ENCODE measurements around the gene SYT3. TPM values are rescaled to one million over a fixed set of nuclear protein-coding genes. Genes with fewer than 3 reads are reported as not detected.

The SYT3 gene
- total RNA-seq, 2 donors from 2014 or later, result 3.0 to 4.4 TPM

DNA sequence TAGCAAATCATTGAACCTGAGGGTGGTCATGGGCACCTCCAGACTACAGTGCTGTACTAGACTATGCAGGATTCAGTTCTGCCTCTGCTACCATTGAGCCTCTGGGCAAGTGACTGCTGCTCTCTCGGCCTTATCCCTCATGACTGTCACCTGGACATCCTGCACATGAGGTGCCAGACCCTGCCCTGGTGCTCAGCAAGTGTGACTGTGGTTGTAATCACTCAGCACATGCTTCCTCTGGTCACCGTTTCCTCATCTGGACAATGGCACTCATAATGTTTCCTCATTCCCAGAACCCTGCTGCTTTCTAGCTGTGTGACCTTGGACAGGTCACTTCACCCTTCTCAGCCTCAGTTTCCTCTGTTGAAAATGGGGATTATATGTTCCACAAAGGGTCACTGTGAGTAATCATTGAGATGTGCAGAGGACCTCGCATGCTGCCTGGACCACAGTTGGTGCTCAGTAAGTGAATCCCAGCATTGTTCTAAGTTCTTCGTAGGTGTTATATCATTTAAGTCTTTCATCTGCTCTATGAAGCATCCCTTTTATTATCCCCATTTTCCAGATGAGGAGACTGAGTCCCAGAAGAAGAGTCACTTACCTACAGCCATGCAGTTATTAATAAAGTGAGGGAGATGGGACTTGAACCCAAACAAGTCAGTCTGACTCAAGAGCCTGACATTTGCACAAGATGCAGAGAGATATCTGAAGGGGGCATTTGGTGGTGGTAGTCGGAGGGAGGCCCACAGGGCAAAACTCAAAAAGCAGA, 3.2 kb downstream of the SYT3 start:
- Histone ChIP-seq H3K36me3 (no peaks in the 10 kb centered on the region), H3K4me3 (no peak overlapping the region), H3K27me3 (replicated peaks; ENCODE audit: insufficient read depth) (no peaks in the 10 kb centered on the region), H3K4me1 (replicated peaks) (peaks cover 4% of the 10 kb centered on the region), H3K27ac (no peak overlapping the region), H3K9me3 (no peaks in the 10 kb centered on the region)
- 77% methylated on average over 5 of the region's 5 CpGs for WGBS
- intact Hi-C loops (cut with DNase I), result no loop called here
- DNase-seq (ENCODE audit: low spot score), result no peak
- TF ChIP-seq POLR2A (IDR thresholded peaks at IDR 0.05), result no peak
- TF ChIP-seq POLR2AphosphoS5 (IDR thresholded peaks at IDR 0.05), result no peak
- TF ChIP-seq, protein P1, sequence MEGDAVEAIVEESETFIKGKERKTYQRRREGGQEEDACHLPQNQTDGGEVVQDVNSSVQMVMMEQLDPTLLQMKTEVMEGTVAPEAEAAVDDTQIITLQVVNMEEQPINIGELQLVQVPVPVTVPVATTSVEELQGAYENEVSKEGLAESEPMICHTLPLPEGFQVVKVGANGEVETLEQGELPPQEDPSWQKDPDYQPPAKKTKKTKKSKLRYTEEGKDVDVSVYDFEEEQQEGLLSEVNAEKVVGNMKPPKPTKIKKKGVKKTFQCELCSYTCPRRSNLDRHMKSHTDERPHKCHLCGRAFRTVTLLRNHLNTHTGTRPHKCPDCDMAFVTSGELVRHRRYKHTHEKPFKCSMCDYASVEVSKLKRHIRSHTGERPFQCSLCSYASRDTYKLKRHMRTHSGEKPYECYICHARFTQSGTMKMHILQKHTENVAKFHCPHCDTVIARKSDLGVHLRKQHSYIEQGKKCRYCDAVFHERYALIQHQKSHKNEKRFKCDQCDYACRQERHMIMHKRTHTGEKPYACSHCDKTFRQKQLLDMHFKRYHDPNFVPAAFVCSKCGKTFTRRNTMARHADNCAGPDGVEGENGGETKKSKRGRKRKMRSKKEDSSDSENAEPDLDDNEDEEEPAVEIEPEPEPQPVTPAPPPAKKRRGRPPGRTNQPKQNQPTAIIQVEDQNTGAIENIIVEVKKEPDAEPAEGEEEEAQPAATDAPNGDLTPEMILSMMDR (IDR thresholded peaks at IDR 0.05), result no peak

DNA sequence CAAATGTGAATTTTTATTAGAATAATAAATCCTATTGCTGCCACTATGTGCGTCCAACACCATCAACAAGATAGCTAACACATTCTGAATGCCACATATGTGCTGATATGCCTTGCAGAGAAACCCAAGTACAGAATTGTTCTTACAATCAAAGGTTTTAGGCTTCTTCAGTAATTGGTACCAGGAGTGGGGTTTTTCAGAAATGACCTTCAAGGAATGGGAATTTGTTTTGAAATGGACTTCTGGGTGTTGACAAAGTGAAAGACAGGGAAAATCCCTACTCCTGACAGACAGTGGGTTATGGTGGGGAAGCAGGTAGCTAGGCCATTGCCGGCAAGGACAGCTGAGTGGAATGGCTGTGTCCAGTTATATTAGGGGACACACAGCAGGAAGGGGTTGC, 5.7 kb downstream of the SYT3 start:
- H3K27me3 ChIP-seq (replicated peaks; ENCODE audit: insufficient read depth), result no peaks in the 10 kb centered on the region
- intact Hi-C loops (cut with DNase I), result no loop called here
- H3K4me3 ChIP-seq, result no peak overlapping the region
- TF ChIP-seq, protein P1 (IDR thresholded peaks at IDR 0.05), result no peak
- TF ChIP-seq POLR2AphosphoS5 (IDR thresholded peaks at IDR 0.05) (no peak), POLR2A (IDR thresholded peaks at IDR 0.05) (no peak)
- no peak overlapping the region for H3K27ac ChIP-seq
- H3K4me1 ChIP-seq (replicated peaks), result peaks cover 2% of the 10 kb centered on the region
- DNase-seq (ENCODE audit: low spot score), result no peak
- H3K9me3 ChIP-seq, result no peaks in the 10 kb centered on the region
- H3K36me3 ChIP-seq, result no peaks in the 10 kb centered on the region
- 90% methylated on average over 2 of the region's 2 CpGs for WGBS

DNA sequence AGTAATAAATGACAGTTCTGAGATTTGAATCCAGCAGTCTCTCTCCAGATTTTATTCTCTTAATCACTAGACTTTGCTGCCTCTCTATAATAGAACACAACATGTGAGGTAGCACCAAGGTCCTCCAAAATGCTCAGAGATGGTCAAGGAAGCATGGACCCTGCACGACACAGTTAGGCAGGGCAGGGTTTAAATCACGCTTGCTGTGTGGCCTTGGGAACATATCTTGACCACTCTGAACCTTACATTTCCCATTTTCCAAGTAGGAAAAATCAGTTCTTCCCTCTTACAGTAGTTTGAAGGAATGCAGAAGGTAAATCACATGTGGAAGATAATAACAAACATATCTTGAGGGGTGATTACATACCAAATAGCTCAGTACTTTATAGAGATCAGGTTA, 6.3 kb downstream of the SYT3 start:
- Histone ChIP-seq H3K27ac (no peak overlapping the region), H3K36me3 (no peaks in the 10 kb centered on the region), H3K4me1 (replicated peaks) (no peaks in the 10 kb centered on the region), H3K27me3 (replicated peaks; ENCODE audit: insufficient read depth) (no peaks in the 10 kb centered on the region), H3K9me3 (no peaks in the 10 kb centered on the region), H3K4me3 (no peak overlapping the region)
- no peak for DNase-seq (ENCODE audit: low spot score)
- WGBS, result 92% methylated on average over 2 of the region's 2 CpGs
- intact Hi-C loops (cut with DNase I), result no loop called here
- TF ChIP-seq, protein P1 (IDR thresholded peaks at IDR 0.05), result no peak
- TF ChIP-seq POLR2AphosphoS5 (IDR thresholded peaks at IDR 0.05) (no peak), POLR2A (IDR thresholded peaks at IDR 0.05) (no peak)

DNA sequence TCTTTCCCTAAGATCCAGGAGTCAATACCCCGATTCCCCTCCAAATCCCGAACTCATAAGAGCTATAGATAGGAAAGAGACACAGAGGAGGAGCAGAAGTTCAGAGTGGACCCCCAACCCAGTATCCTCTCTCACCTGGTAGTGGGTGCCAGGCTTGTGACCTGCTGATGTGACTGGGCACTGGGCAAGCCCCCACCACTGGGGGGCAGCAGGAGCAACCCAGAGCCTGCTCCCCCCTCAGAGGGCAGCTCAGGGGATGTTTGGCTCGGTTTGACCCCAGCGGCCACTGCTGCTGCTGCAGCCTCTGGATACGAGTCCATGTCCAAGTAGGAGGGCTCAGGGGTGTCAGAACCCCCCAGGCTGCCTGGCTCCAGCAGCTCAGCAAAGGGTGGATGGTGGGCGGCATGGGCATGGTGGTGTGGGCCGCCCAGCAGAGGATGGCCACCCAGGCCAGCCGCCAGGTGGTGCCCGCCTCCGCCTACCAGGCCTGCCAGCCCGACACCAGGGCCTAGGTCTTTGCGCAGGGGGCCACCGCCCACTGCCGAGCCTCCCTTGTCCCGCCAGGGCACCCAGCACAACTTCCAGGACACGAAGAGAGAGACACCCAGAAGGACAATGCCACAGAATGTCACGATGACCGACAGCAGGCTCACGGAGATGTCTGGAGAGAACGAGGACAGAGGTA, 7.4 kb downstream of the SYT3 start:
- Histone ChIP-seq H3K27me3 (replicated peaks; ENCODE audit: insufficient read depth) (no peaks in the 10 kb centered on the region), H3K4me1 (replicated peaks) (no peaks in the 10 kb centered on the region), H3K27ac (no peak overlapping the region), H3K36me3 (no peaks in the 10 kb centered on the region), H3K9me3 (no peaks in the 10 kb centered on the region), H3K4me3 (no peak overlapping the region)
- intact Hi-C loops (cut with DNase I), result no loop called here
- no peak for DNase-seq (ENCODE audit: low spot score)
- TF ChIP-seq POLR2A (IDR thresholded peaks at IDR 0.05) (no peak), POLR2AphosphoS5 (IDR thresholded peaks at IDR 0.05) (no peak)
- TF ChIP-seq, protein P1 (IDR thresholded peaks at IDR 0.05), result no peak
- 75% methylated on average over 20 of the region's 20 CpGs for WGBS
